Testis (tissue), 2 donors: ENCODE measurements around the gene WDR82.

ENCODE experiments used
- POLR2A ChIP-seq: fragments of 450-650 bp; IDR thresholded peaks from one replicate; pipeline ENCODE4 v1.6.1; 2017; ENCODE audit warnings: antibody characterized with exemption, mild to moderate bottlenecking, moderate library complexity
- TF ChIP-seq, protein P1 (sequence below), 3 experiments: fragments of 450-650 bp in 2 of 3; fragments of 200-600 bp in 1 of 3; sonication (generic) in 1 of 3; IDR thresholded peaks; one replicate each; pipeline ENCODE4 v1.5.1; 2016 to 2019; ENCODE audit warnings: antibody characterized with exemption in 3 of 3, mild to moderate bottlenecking in 2 of 3, moderate library complexity in 1 of 3

DNA sequence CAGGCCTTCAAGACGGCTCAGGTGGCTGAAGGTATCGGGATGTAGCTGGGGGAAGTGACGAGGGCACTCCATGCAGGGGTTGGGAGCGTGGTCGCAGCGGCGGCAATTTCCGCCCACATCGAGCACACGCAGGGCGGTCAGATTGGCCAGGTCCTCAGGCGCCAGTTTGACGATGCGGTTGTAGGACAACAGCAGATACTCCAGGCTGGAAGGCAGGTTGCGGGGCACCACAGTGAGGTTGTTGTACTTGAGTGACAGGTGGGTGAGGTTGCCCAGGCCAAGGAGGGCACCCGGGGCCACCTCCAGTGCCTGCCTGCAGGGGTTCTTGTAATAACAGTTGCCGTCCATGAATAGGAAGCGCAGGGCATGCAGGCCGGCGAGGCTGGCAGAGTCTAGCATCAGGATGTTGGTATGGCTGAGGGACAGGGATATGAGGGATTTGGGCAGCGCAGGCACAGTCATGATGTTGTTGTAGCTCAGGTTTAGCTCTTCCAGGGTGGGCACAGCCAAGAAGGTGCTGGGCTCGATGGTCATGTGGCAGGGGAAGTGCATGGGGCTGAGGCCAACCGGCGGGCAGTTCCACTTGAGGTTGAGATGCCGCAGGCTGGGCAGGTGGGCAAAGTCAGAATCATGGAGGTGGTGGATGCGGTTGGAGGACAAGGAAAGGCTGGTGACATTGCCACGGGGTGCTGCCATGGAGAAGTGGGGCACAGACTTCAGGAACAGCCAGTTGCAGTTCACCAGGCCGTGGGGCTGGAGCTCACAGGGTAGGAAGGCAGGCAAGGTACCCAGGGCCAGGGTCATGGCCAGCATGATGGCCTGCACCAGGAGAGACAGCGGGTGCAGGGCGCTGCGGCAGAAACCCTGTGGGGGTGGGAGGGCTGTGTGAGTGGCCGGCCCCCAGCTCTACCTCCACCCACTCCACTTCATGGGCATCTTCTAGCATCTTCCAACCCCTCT, 54.7 kb downstream of the WDR82 start:
- TF ChIP-seq, protein P1, sequence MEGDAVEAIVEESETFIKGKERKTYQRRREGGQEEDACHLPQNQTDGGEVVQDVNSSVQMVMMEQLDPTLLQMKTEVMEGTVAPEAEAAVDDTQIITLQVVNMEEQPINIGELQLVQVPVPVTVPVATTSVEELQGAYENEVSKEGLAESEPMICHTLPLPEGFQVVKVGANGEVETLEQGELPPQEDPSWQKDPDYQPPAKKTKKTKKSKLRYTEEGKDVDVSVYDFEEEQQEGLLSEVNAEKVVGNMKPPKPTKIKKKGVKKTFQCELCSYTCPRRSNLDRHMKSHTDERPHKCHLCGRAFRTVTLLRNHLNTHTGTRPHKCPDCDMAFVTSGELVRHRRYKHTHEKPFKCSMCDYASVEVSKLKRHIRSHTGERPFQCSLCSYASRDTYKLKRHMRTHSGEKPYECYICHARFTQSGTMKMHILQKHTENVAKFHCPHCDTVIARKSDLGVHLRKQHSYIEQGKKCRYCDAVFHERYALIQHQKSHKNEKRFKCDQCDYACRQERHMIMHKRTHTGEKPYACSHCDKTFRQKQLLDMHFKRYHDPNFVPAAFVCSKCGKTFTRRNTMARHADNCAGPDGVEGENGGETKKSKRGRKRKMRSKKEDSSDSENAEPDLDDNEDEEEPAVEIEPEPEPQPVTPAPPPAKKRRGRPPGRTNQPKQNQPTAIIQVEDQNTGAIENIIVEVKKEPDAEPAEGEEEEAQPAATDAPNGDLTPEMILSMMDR (IDR thresholded peaks at IDR 0.05), result no peak
- no peak for TF ChIP-seq POLR2A
